ENCODE results near the gene CCKAR.

DNA sequence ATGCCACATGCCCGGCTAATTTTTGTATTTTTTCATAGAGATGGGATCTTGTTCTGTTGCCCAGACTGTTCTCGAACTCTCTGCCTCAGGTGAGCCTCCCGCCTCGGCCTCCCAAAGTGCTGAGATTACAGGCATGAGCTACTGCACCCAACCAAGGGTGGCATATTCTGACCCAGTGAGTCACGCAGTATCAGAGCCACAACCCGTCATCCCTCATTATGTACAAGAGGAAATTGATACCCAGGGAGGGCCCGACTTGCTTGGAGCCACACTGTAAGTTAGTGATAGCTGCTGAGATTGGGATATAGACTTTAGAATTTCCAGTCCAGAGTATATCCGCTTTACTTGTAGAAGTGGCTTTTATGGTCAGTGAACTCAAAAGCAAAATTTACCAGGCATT lies 14.6 kb downstream of the CCKAR start:
- TF ChIP-seq, protein P1, sequence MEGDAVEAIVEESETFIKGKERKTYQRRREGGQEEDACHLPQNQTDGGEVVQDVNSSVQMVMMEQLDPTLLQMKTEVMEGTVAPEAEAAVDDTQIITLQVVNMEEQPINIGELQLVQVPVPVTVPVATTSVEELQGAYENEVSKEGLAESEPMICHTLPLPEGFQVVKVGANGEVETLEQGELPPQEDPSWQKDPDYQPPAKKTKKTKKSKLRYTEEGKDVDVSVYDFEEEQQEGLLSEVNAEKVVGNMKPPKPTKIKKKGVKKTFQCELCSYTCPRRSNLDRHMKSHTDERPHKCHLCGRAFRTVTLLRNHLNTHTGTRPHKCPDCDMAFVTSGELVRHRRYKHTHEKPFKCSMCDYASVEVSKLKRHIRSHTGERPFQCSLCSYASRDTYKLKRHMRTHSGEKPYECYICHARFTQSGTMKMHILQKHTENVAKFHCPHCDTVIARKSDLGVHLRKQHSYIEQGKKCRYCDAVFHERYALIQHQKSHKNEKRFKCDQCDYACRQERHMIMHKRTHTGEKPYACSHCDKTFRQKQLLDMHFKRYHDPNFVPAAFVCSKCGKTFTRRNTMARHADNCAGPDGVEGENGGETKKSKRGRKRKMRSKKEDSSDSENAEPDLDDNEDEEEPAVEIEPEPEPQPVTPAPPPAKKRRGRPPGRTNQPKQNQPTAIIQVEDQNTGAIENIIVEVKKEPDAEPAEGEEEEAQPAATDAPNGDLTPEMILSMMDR (conservative IDR thresholded peaks at IDR 0.05; ENCODE audit: low read length): no peak
- no peak for TF ChIP-seq EZH2phosphoT487 (IDR thresholded peaks at IDR 0.05; ENCODE audit: borderline replicate concordance, low read depth, low read length)

Data from OCI-LY7 (cell line).